Fibroblast of lung (primary cell): Measurements from ENCODE around the gene MMP20. TPM values are rescaled to one million over a fixed set of nuclear protein-coding genes. Genes with fewer than 3 reads are reported as not detected.
A peak's percentile ranks its signal among the peaks of the same experiment; 100 is the strongest.

Source experiments
- DNase-seq, 2 donors: peaks; one replicate each; pipeline versions ENCODE4 v3.0.0 to v3.0.0-alpha.2; 2010; ENCODE audit warnings: low read depth in 2 of 2
- H2AFZ ChIP-seq: 2 replicates; pipeline ENCODE4 v1.5.1; 2012; ENCODE audit warnings: low read length, control low read depth, inconsistent platforms
- H3K27ac ChIP-seq: 2 replicates; pipeline ENCODE4 v1.5.1; 2011; ENCODE audit warnings: low read length, control low read depth; ENCODE audit not compliant: insufficient read depth
- H3K27me3 ChIP-seq: 2 replicates; pipeline ENCODE4 v1.5.1; 2011; ENCODE audit warnings: mild to moderate bottlenecking, low read length; ENCODE audit not compliant: control insufficient read depth, insufficient read depth
- H3K36me3 ChIP-seq: 2 replicates; pipeline ENCODE4 v1.5.1; 2011; ENCODE audit warnings: low read length; ENCODE audit not compliant: control insufficient read depth, insufficient read depth
- H3K4me1 ChIP-seq: 2 replicates; pipeline ENCODE4 v1.5.1; 2011; ENCODE audit warnings: low read length; ENCODE audit not compliant: control insufficient read depth, insufficient read depth; ENCODE audit errors: extremely low read depth
- H3K4me2 ChIP-seq: 2 replicates; pipeline ENCODE4 v1.5.1; 2011; ENCODE audit warnings: low read length, control low read depth; ENCODE audit not compliant: insufficient read depth; ENCODE audit errors: extremely low read depth
- H3K4me3 ChIP-seq, 4 experiments: fragments of 200-600 bp in 1 of 4; sonication (generic) in 1 of 4; replicated peaks in 1 of 4; 2 replicates each; pipeline ENCODE4 v1.5.1; 2011 to 2016; ENCODE audit warnings: low read length in 4 of 4, low read depth in 3 of 4, mild to moderate bottlenecking in 3 of 4, control low read depth in 2 of 4, inconsistent platforms in 1 of 4, mixed read lengths in 1 of 4; ENCODE audit not compliant: insufficient read depth in 1 of 4; ENCODE audit errors: control extremely low read depth in 1 of 4
- H3K79me2 ChIP-seq: 2 replicates; pipeline ENCODE4 v1.5.1; 2012; ENCODE audit warnings: mild to moderate bottlenecking, low read length, inconsistent platforms; ENCODE audit not compliant: control insufficient read depth, insufficient read depth
- H3K9ac ChIP-seq: 2 replicates; pipeline ENCODE4 v1.5.1; 2011; ENCODE audit warnings: mild to moderate bottlenecking, low read length, control low read depth; ENCODE audit not compliant: insufficient read depth
- H3K9me3 ChIP-seq: 2 replicates; pipeline ENCODE4 v1.5.1; 2012; ENCODE audit warnings: low read depth, low read length; ENCODE audit not compliant: control insufficient read depth, insufficient read depth
- H4K20me1 ChIP-seq: 2 replicates; pipeline ENCODE4 v1.5.1; 2011; ENCODE audit warnings: low read length; ENCODE audit not compliant: control insufficient read depth, insufficient read depth; ENCODE audit errors: extremely low read depth
- EZH2 ChIP-seq: IDR thresholded peaks from 2 replicates; pipeline ENCODE4 v1.5.1; 2012; ENCODE audit warnings: low read length, control low read depth, mild to moderate bottlenecking; ENCODE audit errors: missing control alignments
- polyA plus RNA-seq, 2 donors: library from polyadenylated mRNA; depleted of rRNA in 1 of 2; stranded (reverse) in 1 of 2; unstranded in 1 of 2; fragments of >200 nt; gene quantifications; 2 replicates each; pipeline ENCODE4 v1.2.1, GENCODE V29; 2011 to 2012; ENCODE audit warnings: missing spikeins in 1 of 2
- total RNA-seq: library from RNA; depleted of rRNA; stranded (reverse); fragments of >200 nt; gene quantifications from 2 replicates; pipeline ENCODE4 v1.2.1, GENCODE V29; 2014
- TF ChIP-seq, protein P1 (sequence below), 2 donors: IDR thresholded peaks in 1 of 2; conservative IDR thresholded peaks in 1 of 2; 1 replicate in 1 of 2; 2 replicates in 1 of 2; pipeline ENCODE4 v1.5.1; 2011 to 2012; ENCODE audit warnings: low read length in 2 of 2, control low read depth in 1 of 2, inconsistent platforms in 1 of 2, low read depth in 1 of 2, mild to moderate bottlenecking in 1 of 2

MMP20 gene
- total and polyA plus RNA-seq, 2 donors (not counting 1 experiment from before 2014, with no cell fraction given), result not detected

DNA sequence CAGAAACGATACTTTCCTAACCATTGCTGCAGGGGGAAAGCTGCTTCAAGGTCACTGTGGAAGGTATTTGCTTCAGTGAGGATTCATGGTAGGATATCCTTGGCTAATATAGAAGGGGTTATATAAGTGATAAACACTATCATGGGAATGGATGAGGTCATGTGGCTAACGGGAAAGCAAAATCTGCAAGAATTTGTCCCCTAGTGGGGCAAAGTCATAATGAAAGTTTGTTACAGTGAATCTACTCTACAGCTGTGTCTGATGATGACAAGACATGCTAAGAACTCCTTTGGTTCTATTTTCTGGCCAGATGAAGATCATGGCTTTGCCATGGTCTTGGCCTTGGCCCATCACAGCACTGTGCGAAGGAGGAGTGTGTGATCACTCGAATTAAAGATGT lies 13.8 kb downstream of the MMP20 start:
- DNase-seq, result no peak
- no peaks in the 10 kb centered on the region for H4K20me1 ChIP-seq
- no peaks in the 10 kb centered on the region for H3K27me3 ChIP-seq
- H3K9me3 ChIP-seq, result no peaks in the 10 kb centered on the region
- H3K36me3 ChIP-seq, result no peaks in the 10 kb centered on the region
- no peak overlapping the region for H3K9ac ChIP-seq
- H3K27ac ChIP-seq, result no peak overlapping the region
- H2AFZ ChIP-seq, result no peak overlapping the region
- TF ChIP-seq, protein P1, sequence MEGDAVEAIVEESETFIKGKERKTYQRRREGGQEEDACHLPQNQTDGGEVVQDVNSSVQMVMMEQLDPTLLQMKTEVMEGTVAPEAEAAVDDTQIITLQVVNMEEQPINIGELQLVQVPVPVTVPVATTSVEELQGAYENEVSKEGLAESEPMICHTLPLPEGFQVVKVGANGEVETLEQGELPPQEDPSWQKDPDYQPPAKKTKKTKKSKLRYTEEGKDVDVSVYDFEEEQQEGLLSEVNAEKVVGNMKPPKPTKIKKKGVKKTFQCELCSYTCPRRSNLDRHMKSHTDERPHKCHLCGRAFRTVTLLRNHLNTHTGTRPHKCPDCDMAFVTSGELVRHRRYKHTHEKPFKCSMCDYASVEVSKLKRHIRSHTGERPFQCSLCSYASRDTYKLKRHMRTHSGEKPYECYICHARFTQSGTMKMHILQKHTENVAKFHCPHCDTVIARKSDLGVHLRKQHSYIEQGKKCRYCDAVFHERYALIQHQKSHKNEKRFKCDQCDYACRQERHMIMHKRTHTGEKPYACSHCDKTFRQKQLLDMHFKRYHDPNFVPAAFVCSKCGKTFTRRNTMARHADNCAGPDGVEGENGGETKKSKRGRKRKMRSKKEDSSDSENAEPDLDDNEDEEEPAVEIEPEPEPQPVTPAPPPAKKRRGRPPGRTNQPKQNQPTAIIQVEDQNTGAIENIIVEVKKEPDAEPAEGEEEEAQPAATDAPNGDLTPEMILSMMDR (conservative IDR thresholded peaks at IDR 0.05 in 1 of 2, IDR thresholded peaks at IDR 0.05 in 1 of 2; ENCODE audit: low read depth in 1 of 2, low read length in 2 of 2), result no peak
- no peak for TF ChIP-seq EZH2
- no peak overlapping the region for H3K4me3 ChIP-seq
- no peaks in the 10 kb centered on the region for H3K4me1 ChIP-seq
- no peak overlapping the region for H3K4me2 ChIP-seq
- H3K79me2 ChIP-seq, result no peaks in the 10 kb centered on the region

DNA sequence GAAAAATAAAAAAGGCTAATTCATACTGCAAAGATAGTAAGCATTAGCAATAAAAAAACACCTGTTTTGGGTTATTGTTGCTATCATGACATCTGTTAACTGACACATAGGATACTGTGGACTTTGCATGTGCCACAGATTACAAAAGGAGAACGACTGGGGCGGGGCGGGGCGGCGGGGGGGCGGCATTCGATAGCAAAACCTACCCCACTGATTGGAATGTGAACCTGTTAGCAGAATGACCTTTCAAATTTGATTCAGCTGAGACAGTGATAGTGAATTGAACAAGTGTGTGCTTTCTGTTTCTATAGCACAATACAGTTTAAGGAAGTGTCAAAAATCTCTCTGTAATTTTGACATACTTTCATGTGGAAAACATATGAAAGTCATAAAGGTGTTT lies 14.9 kb downstream of the MMP20 start:
- no peak for TF ChIP-seq EZH2
- TF ChIP-seq, protein P1 (conservative IDR thresholded peaks at IDR 0.05 in 1 of 2, IDR thresholded peaks at IDR 0.05 in 1 of 2; ENCODE audit: low read depth in 1 of 2, low read length in 2 of 2), result no peak
- Histone ChIP-seq H3K9me3 (no peaks in the 10 kb centered on the region), H4K20me1 (no peaks in the 10 kb centered on the region), H3K4me3 (no peak overlapping the region), H3K9ac (no peak overlapping the region), H3K27me3 (no peaks in the 10 kb centered on the region), H3K27ac (no peak overlapping the region), H3K4me2 (no peak overlapping the region), H3K79me2 (no peaks in the 10 kb centered on the region), H3K4me1 (no peaks in the 10 kb centered on the region), H3K36me3 (no peaks in the 10 kb centered on the region), H2AFZ (no peak overlapping the region)
- no peak for DNase-seq

DNA sequence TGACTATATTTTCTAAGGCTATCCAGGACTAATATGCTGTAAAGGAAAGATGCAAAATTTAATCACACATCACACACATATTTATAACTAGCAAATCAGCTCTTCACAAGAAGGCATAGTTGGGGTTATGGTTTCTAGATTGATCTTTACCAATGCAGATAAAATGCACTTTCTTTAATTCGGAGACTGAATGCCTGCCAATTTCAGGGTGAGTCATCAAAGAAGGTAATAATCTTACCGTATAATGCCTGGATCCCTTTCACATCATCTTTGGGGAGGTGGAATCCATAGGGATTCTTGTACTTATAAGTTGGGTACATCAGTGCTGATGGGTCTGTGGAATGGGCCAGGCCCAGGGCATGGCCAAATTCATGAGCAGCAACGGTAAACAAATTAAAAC lies 16.4 kb downstream of the MMP20 start:
- Histone ChIP-seq H2AFZ (no peak overlapping the region), H3K27me3 (no peaks in the 10 kb centered on the region), H3K9ac (no peak overlapping the region), H3K27ac (no peak overlapping the region), H3K36me3 (no peaks in the 10 kb centered on the region), H4K20me1 (no peaks in the 10 kb centered on the region), H3K4me2 (no peak overlapping the region), H3K9me3 (no peaks in the 10 kb centered on the region), H3K4me1 (no peaks in the 10 kb centered on the region), H3K4me3 (no peak overlapping the region), H3K79me2 (no peaks in the 10 kb centered on the region)
- no peak for TF ChIP-seq EZH2
- TF ChIP-seq, protein P1 (conservative IDR thresholded peaks at IDR 0.05 in 1 of 2, IDR thresholded peaks at IDR 0.05 in 1 of 2; ENCODE audit: low read depth in 1 of 2, low read length in 2 of 2), result no peak
- DNase-seq, result peak in 1 of 2 donors; percentile 20
